ENCODE data around the gene PAIP2B.
"Not testable (repeated sequence)": the region's sequence is repeated elsewhere in the genome, so short reads cannot be mapped to it uniquely, and the experiment has no call there.

PAIP2B gene

GRCh38 chr2:71216501-71216900 lies 10.4 kb downstream of the PAIP2B start:
- no peak for DNase-seq (ENCODE audit: low spot score)

GRCh38 chr2:71215447-71215846 lies 11.5 kb downstream of the PAIP2B start:
- no peak for DNase-seq (ENCODE audit: low spot score)

GRCh38 chr2:71212336-71212735 lies 14.6 kb downstream of the PAIP2B start:
- no peak for DNase-seq (ENCODE audit: low spot score)

- DNase-seq (ENCODE audit: low spot score), result no peak
Measured at GRCh38 chr2:71210292-71210691, 16.6 kb downstream of the PAIP2B start.

- no peak for DNase-seq (ENCODE audit: low spot score)
Measured at GRCh38 chr2:71208756-71209155, 18.1 kb downstream of the PAIP2B start.

- no peak for DNase-seq (ENCODE audit: low spot score)
Measured at GRCh38 chr2:71207601-71208000, 19.3 kb downstream of the PAIP2B start.

GRCh38 chr2:71206271-71206670 lies 20.6 kb downstream of the PAIP2B start:
- DNase-seq (ENCODE audit: low spot score), result no peak

GRCh38 chr2:71191570-71191943 lies 35.3 kb downstream of the PAIP2B start:
- no peak for DNase-seq (ENCODE audit: low spot score)

- peak; percentile 11 for DNase-seq (ENCODE audit: low spot score)
Measured at GRCh38 chr2:71190656-71191569, 36.0 kb downstream of the PAIP2B start.

- DNase-seq (ENCODE audit: low spot score), result no peak
Measured at GRCh38 chr2:71187589-71187988, 39.3 kb downstream of the PAIP2B start.

GRCh38 chr2:71186973-71187372 lies 39.9 kb downstream of the PAIP2B start:
- DNase-seq (ENCODE audit: low spot score), result no peak

- DNase-seq (ENCODE audit: low spot score), result not testable (repeated sequence)
Measured at GRCh38 chr2:71183306-71184115, 43.4 kb downstream of the PAIP2B start.

GRCh38 chr2:71181316-71181715 lies 45.6 kb downstream of the PAIP2B start:
- DNase-seq (ENCODE audit: low spot score), result no peak

- DNase-seq (ENCODE audit: low spot score), result not testable (repeated sequence)
Measured at GRCh38 chr2:71178836-71179235, 48.1 kb downstream of the PAIP2B start.

GRCh38 chr2:71174207-71174606 lies 52.7 kb downstream of the PAIP2B start:
- DNase-seq (ENCODE audit: low spot score), result no peak

- DNase-seq (ENCODE audit: low spot score), result no peak
Measured at GRCh38 chr2:71173096-71173495, 53.8 kb downstream of the PAIP2B start.

GRCh38 chr2:71166812-71167211 lies 60.1 kb downstream of the PAIP2B start:
- DNase-seq (ENCODE audit: low spot score), result no peak

GRCh38 chr2:71157124-71157793 lies 69.6 kb downstream of the PAIP2B start:
- peak; percentile 55 for DNase-seq (ENCODE audit: low spot score)

- DNase-seq (ENCODE audit: low spot score), result no peak
Measured at GRCh38 chr2:71156573-71156972, 70.3 kb downstream of the PAIP2B start.

- DNase-seq (ENCODE audit: low spot score), result no peak
Measured at GRCh38 chr2:71155846-71156245, 71.1 kb downstream of the PAIP2B start.

GRCh38 chr2:71154798-71155197 lies 72.1 kb downstream of the PAIP2B start:
- no peak for DNase-seq (ENCODE audit: low spot score)

- DNase-seq (ENCODE audit: low spot score), result no peak
Measured at GRCh38 chr2:71154279-71154678, 72.6 kb downstream of the PAIP2B start.

Measured in AG08396 (cell line).